ENCODE data around the gene CEP95. TPM values are rescaled to one million over a fixed set of nuclear protein-coding genes. Genes with fewer than 3 reads are reported as not detected.
A peak's percentile ranks its signal among the peaks of the same experiment; 100 is the strongest.
"Not testable (repeated sequence)": the region's sequence is repeated elsewhere in the genome, so short reads cannot be mapped to it uniquely, and the experiment has no call there.

Gene CEP95
- 10 to 100 TPM; 40.5 to 42.8 TPM for total RNA-seq

- intact Hi-C loops (cut with DNase I, micrococcal nuclease): loop anchor here (1.0 to 5.0 kb wide), 15 partner anchors 9 to 804 kb away; partner anchors contain the start of genes POLG2 (in 2 of the 2), CCDC47 (in 1 of the 2), ERN1 (in 1 of the 2) and FTSJ3 (in 1 of the 2)
- ChIA-PET CTCF (interaction anchor here (0.6 to 3.6 kb wide), 10 partner anchors 8 to 238 kb away, joined by 3 to 26 read pairs (median 3); no protein-coding TSS in a partner anchor), POLR2A (interaction anchor here (0.5 to 3.9 kb wide), 19 partner anchors 9 to 722 kb away, joined by 3 to 111 read pairs (median 4); partner anchors contain the start of genes POLG2 and SMURF2)
- peaks cover 48% of the 10 kb centered on the region for H3K4me1 Mint-ChIP-seq
- no peaks in the 10 kb centered on the region for H3K27me3 Mint-ChIP-seq
- H3K27ac Mint-ChIP-seq: peak within 1 kb of the TSS; percentile 100
- DNase-seq: peak; percentile 97
- peaks cover 60% of the 10 kb centered on the region for H3K36me3 Mint-ChIP-seq (ENCODE audit: low read depth)
- peak; percentile 56 for ATAC-seq
- peak within 1 kb of the TSS; percentile 100 for H3K4me3 Mint-ChIP-seq
- H3K9me3 Mint-ChIP-seq (ENCODE audit: low read depth): no peaks in the 10 kb centered on the region
Observed at GRCh38 chr17:64506576-64507412, at the start of gene CEP95. Gene CEP95 (plus strand): TSS chr17:64506977. CDS start chr17:64507098, 121 bp downstream.

GRCh38 chr17:64457156-64457555 is 49.6 kb upstream of the CEP95 start:
- intact Hi-C loops (cut with DNase I, micrococcal nuclease): no loop called here
- no peak for DNase-seq
- CTCF ChIA-PET: interaction anchor here (0.5 to 1.7 kb wide), 8 partner anchors 29 to 488 kb away, joined by 3 to 11 read pairs (median 3); no protein-coding TSS in a partner anchor
- Mint-ChIP-seq H3K27me3 (no peaks in the 10 kb centered on the region), H3K27ac (peak overlapping the region; percentile 47), H3K4me1 (peaks cover 12% of the 10 kb centered on the region), H3K4me3 (no peak overlapping the region), H3K36me3 (ENCODE audit: low read depth) (no peaks in the 10 kb centered on the region), H3K9me3 (ENCODE audit: low read depth) (no peaks in the 10 kb centered on the region)
- POLR2A ChIA-PET: no interaction called here
- ATAC-seq: no peak

GRCh38 chr17:64458756-64459155 is 48.0 kb upstream of the CEP95 start:
- ChIA-PET POLR2A (no interaction called here), CTCF (interaction anchor here (1.3 kb wide), 1 partner anchor 37 kb away, joined by 5 read pairs; no protein-coding TSS in a partner anchor)
- intact Hi-C loops (cut with DNase I, micrococcal nuclease): no loop called here
- no peaks in the 10 kb centered on the region for H3K36me3 Mint-ChIP-seq (ENCODE audit: low read depth)
- peaks cover 12% of the 10 kb centered on the region for H3K4me1 Mint-ChIP-seq
- ATAC-seq (no peak), DNase-seq (no peak)
- H3K9me3 Mint-ChIP-seq (ENCODE audit: low read depth): no peaks in the 10 kb centered on the region
- no peak overlapping the region for H3K27ac Mint-ChIP-seq
- no peak overlapping the region for H3K4me3 Mint-ChIP-seq
- H3K27me3 Mint-ChIP-seq: no peaks in the 10 kb centered on the region

GRCh38 chr17:64459284-64459747 is 47.5 kb upstream of the CEP95 start:
- ATAC-seq: peak; percentile 75
- CTCF ChIA-PET: interaction anchor here (1.3 kb wide), 1 partner anchor 38 kb away, joined by 5 read pairs; no protein-coding TSS in a partner anchor
- peaks cover 12% of the 10 kb centered on the region for H3K4me1 Mint-ChIP-seq
- no peak overlapping the region for H3K4me3 Mint-ChIP-seq
- H3K27me3 Mint-ChIP-seq: no peaks in the 10 kb centered on the region
- H3K27ac Mint-ChIP-seq: no peak overlapping the region
- POLR2A ChIA-PET: no interaction called here
- intact Hi-C loops (cut with DNase I, micrococcal nuclease): no loop called here
- DNase-seq: peak; percentile 21
- H3K9me3 Mint-ChIP-seq (ENCODE audit: low read depth): no peaks in the 10 kb centered on the region
- H3K36me3 Mint-ChIP-seq (ENCODE audit: low read depth): no peaks in the 10 kb centered on the region

- H3K36me3 Mint-ChIP-seq (ENCODE audit: low read depth); CTCF ChIA-PET; H3K27ac Mint-ChIP-seq; POLR2A ChIA-PET; H3K4me3 Mint-ChIP-seq; DNase-seq; H3K27me3 Mint-ChIP-seq; H3K9me3 Mint-ChIP-seq (ENCODE audit: low read depth); ATAC-seq; intact Hi-C loops (cut with DNase I, micrococcal nuclease): not testable (repeated sequence)
- H3K4me1 Mint-ChIP-seq: peaks cover 12% of the 10 kb centered on the region
Observed at GRCh38 chr17:64459818-64460217, 47.0 kb upstream of the CEP95 start.

GRCh38 chr17:64460955-64461354 is 45.8 kb upstream of the CEP95 start:
- Mint-ChIP-seq H3K9me3 (ENCODE audit: low read depth) (no peaks in the 10 kb centered on the region), H3K4me1 (peaks cover 9% of the 10 kb centered on the region), H3K36me3 (ENCODE audit: low read depth) (no peaks in the 10 kb centered on the region), H3K27me3 (no peaks in the 10 kb centered on the region), H3K4me3 (no peak overlapping the region), H3K27ac (no peak overlapping the region)
- ATAC-seq (no peak), DNase-seq (no peak)
- POLR2A ChIA-PET: no interaction called here
- intact Hi-C loops (cut with DNase I, micrococcal nuclease): no loop called here
- CTCF ChIA-PET: interaction anchor here (0.6 to 1.2 kb wide), 2 partner anchors 32 to 41 kb away, joined by 3 read pairs; no protein-coding TSS in a partner anchor

- ATAC-seq (no peak), DNase-seq (no peak)
- H3K4me3 Mint-ChIP-seq: no peak overlapping the region
- no peaks in the 10 kb centered on the region for H3K36me3 Mint-ChIP-seq (ENCODE audit: low read depth)
- POLR2A ChIA-PET: no interaction called here
- H3K4me1 Mint-ChIP-seq: peaks cover 3% of the 10 kb centered on the region
- CTCF ChIA-PET: interaction anchor here (0.6 to 1.2 kb wide), 2 partner anchors 31 to 42 kb away, joined by 3 read pairs; no protein-coding TSS in a partner anchor
- H3K9me3 Mint-ChIP-seq (ENCODE audit: low read depth): no peaks in the 10 kb centered on the region
- no peak overlapping the region for H3K27ac Mint-ChIP-seq
- no peaks in the 10 kb centered on the region for H3K27me3 Mint-ChIP-seq
- intact Hi-C loops (cut with DNase I, micrococcal nuclease): no loop called here
Observed at GRCh38 chr17:64461788-64462187, 45.0 kb upstream of the CEP95 start.

GRCh38 chr17:64466019-64466735 is 40.6 kb upstream of the CEP95 start:
- intact Hi-C loops (cut with DNase I, micrococcal nuclease): no loop called here
- ChIA-PET POLR2A (interaction anchor here (0.5 kb wide), 1 partner anchor 122 kb away, joined by 3 read pairs; no protein-coding TSS in a partner anchor), CTCF (interaction anchor here (1.2 to 1.3 kb wide), 2 partner anchors 11 to 46 kb away, joined by 4 read pairs; no protein-coding TSS in a partner anchor)
- Mint-ChIP-seq H3K27ac (no peak overlapping the region), H3K4me3 (no peak overlapping the region), H3K9me3 (ENCODE audit: low read depth) (no peaks in the 10 kb centered on the region), H3K4me1 (no peaks in the 10 kb centered on the region), H3K27me3 (no peaks in the 10 kb centered on the region), H3K36me3 (ENCODE audit: low read depth) (no peaks in the 10 kb centered on the region)
- ATAC-seq (no peak), DNase-seq (no peak)

- DNase-seq; H3K36me3 Mint-ChIP-seq (ENCODE audit: low read depth); ATAC-seq; intact Hi-C loops (cut with DNase I, micrococcal nuclease); H3K27ac Mint-ChIP-seq; H3K4me3 Mint-ChIP-seq; H3K4me1 Mint-ChIP-seq; H3K9me3 Mint-ChIP-seq (ENCODE audit: low read depth); H3K27me3 Mint-ChIP-seq: not testable (repeated sequence)
- ChIA-PET POLR2A (interaction anchor here (0.5 to 0.7 kb wide), 3 partner anchors 60 to 122 kb away, joined by 3 read pairs; no protein-coding TSS in a partner anchor), CTCF (interaction anchor here (0.6 to 1.3 kb wide), 3 partner anchors 10 to 72 kb away, joined by 3 to 4 read pairs (median 4); no protein-coding TSS in a partner anchor)
Observed at GRCh38 chr17:64466834-64467233, 39.9 kb upstream of the CEP95 start.

- H3K9me3 Mint-ChIP-seq (ENCODE audit: low read depth): no peaks in the 10 kb centered on the region
- H3K36me3 Mint-ChIP-seq (ENCODE audit: low read depth): no peaks in the 10 kb centered on the region
- ATAC-seq: no peak
- intact Hi-C loops (cut with DNase I, micrococcal nuclease): no loop called here
- H3K4me3 Mint-ChIP-seq: no peak overlapping the region
- H3K27me3 Mint-ChIP-seq: no peaks in the 10 kb centered on the region
- no peak for DNase-seq
- H3K4me1 Mint-ChIP-seq: no peaks in the 10 kb centered on the region
- POLR2A ChIA-PET: interaction anchor here (0.5 kb wide), 1 partner anchor 16 kb away, joined by 6 read pairs; no protein-coding TSS in a partner anchor
- no peak overlapping the region for H3K27ac Mint-ChIP-seq
- CTCF ChIA-PET: no interaction called here
Observed at GRCh38 chr17:64470625-64471024, 36.2 kb upstream of the CEP95 start.

- POLR2A ChIA-PET: interaction anchor here (0.5 kb wide), 1 partner anchor 16 kb away, joined by 6 read pairs; no protein-coding TSS in a partner anchor
- ATAC-seq (no peak), DNase-seq (no peak)
- no peaks in the 10 kb centered on the region for H3K27me3 Mint-ChIP-seq
- H3K4me1 Mint-ChIP-seq: no peaks in the 10 kb centered on the region
- no peak overlapping the region for H3K27ac Mint-ChIP-seq
- H3K4me3 Mint-ChIP-seq: no peak overlapping the region
- no peaks in the 10 kb centered on the region for H3K9me3 Mint-ChIP-seq (ENCODE audit: low read depth)
- H3K36me3 Mint-ChIP-seq (ENCODE audit: low read depth): no peaks in the 10 kb centered on the region
- CTCF ChIA-PET: interaction anchor here (1.5 kb wide), 1 partner anchor 50 kb away, joined by 3 read pairs; no protein-coding TSS in a partner anchor
- intact Hi-C loops (cut with DNase I, micrococcal nuclease): no loop called here
Observed at GRCh38 chr17:64471440-64471839, 35.3 kb upstream of the CEP95 start.

All from activated CD4-positive, alpha-beta T cell treated with anti-CD3 and anti-CD28 coated beads for 36 hours (primary cell).